ENCODE measurements around the gene EPHA3. TPM values are rescaled to one million over a fixed set of nuclear protein-coding genes. Genes with fewer than 3 reads are reported as not detected.

Gene EPHA3
- total and polyA plus RNA-seq, 9 donors: 1.0 to 6.9 (median 2.9) TPM

DNA sequence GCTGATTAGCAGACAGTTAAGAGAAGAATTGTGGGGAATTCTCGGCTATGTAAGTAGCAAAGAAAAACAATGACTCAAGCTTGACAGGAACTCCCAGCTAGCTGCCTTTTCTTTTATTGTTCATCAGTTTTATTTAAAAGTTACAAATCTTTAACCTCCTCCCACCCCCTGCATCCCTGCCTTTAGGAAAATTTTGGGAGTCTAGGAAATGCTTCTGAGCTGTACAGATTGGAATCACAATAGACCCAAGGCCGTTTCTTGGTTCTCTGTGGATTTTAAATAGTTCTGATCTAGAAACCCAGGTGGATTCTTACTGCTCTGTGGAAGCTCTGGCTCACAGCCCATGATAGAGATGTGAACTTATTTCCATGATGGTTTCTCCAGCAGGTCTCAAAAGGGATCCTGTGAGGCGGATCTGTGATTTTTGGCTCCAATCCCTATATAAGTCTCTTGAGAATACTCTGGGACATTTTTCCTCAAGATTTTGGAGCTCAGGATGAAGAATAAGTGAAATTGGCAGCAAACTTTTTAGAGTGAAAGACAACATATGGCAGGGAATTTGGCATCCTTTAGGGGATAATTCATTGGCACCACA, 312.3 kb downstream of the EPHA3 start:
- H3K9me3 ChIP-seq: no peaks in the 10 kb centered on the region
- H3K36me3 ChIP-seq: no peaks in the 10 kb centered on the region
- TF ChIP-seq, protein P1, sequence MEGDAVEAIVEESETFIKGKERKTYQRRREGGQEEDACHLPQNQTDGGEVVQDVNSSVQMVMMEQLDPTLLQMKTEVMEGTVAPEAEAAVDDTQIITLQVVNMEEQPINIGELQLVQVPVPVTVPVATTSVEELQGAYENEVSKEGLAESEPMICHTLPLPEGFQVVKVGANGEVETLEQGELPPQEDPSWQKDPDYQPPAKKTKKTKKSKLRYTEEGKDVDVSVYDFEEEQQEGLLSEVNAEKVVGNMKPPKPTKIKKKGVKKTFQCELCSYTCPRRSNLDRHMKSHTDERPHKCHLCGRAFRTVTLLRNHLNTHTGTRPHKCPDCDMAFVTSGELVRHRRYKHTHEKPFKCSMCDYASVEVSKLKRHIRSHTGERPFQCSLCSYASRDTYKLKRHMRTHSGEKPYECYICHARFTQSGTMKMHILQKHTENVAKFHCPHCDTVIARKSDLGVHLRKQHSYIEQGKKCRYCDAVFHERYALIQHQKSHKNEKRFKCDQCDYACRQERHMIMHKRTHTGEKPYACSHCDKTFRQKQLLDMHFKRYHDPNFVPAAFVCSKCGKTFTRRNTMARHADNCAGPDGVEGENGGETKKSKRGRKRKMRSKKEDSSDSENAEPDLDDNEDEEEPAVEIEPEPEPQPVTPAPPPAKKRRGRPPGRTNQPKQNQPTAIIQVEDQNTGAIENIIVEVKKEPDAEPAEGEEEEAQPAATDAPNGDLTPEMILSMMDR (IDR thresholded peaks at IDR 0.05): no peak
- H3K27me3 ChIP-seq: no peaks in the 10 kb centered on the region
- WGBS, 3 donors: 47 to 59% (median 58%) methylated on average over 3 of the region's 3 CpGs
- no peak for DNase-seq
- intact Hi-C loops (cut with DNase I): no loop called here
- no peak overlapping the region for H3K4me3 ChIP-seq
- H3K27ac ChIP-seq: no peak overlapping the region
- no peaks in the 10 kb centered on the region for H3K4me1 ChIP-seq (ENCODE audit: insufficient read depth)

DNA sequence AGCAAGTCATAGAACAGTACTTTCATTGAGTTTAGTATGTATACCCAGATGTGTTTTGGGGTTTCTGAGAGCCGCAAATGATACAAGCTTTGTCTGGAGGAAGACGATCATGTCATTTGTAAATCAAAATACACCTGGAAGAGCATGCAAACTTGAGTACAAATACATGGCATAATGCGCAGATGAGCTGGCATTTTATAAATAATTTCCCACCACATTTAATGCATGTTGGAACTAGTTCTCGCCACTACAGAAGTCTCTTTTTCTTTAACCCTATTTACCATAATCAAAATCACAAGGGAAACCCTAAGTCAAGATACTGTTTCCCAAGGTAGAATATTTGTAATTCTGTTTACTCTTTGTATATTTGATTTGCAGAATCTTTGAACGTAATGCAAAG, 318.6 kb downstream of the EPHA3 start:
- no peak overlapping the region for H3K4me3 ChIP-seq
- H3K27me3 ChIP-seq: no peaks in the 10 kb centered on the region
- no peaks in the 10 kb centered on the region for H3K4me1 ChIP-seq (ENCODE audit: insufficient read depth)
- no peaks in the 10 kb centered on the region for H3K9me3 ChIP-seq
- DNase-seq: no peak
- H3K27ac ChIP-seq: no peak overlapping the region
- TF ChIP-seq, protein P1 (IDR thresholded peaks at IDR 0.05): no peak
- TF ChIP-seq POLR2A (IDR thresholded peaks at IDR 0.05): no peak
- TF ChIP-seq EP300 (IDR thresholded peaks at IDR 0.05): no peak
- WGBS, 3 donors: 93 to 96% (median 95%) methylated on average over 5 of the region's 5 CpGs
- no peaks in the 10 kb centered on the region for H3K36me3 ChIP-seq
- intact Hi-C loops (cut with DNase I): no loop called here

DNA sequence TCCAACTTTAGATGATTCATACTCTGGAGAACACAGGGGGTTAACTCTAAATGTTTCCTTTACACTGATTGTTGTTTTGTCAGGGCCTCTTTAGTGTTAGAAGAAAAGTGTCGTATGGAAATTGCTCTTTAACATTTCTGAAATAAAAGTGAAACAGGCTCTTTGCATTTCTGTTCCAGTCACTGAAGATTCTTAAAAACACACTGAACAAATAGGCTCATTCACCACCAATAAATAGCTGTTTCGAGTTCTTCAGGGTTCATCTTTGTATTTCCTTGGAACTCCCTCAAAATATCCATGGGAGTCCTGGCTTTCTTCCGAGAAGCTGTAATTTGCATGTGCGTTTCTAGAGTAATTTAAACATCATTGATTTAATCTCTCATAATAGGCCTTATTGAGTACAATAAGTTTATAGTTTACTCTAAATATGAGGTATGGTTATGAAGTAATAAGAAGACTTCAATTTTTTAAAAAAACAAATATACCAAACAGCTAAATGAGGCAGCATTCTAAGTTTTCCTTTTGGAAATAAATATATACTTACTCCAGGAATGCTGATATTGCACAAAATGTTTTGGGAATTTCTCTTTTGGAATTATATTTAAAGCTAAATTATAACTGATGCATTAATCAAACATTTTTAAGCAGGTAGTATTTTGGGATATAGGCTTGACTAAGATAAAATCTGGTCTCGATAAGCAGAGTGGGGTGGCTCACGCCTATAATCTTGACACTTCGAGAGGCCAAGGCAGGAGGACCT, 327.4 kb downstream of the EPHA3 start:
- H3K4me3 ChIP-seq: no peak overlapping the region
- DNase-seq: no peak
- no peaks in the 10 kb centered on the region for H3K4me1 ChIP-seq (ENCODE audit: insufficient read depth)
- no peaks in the 10 kb centered on the region for H3K27me3 ChIP-seq
- H3K36me3 ChIP-seq: no peaks in the 10 kb centered on the region
- TF ChIP-seq, protein P1 (IDR thresholded peaks at IDR 0.05): no peak
- TF ChIP-seq EP300 (IDR thresholded peaks at IDR 0.05): no peak
- no peak for TF ChIP-seq POLR2A (IDR thresholded peaks at IDR 0.05)
- 57 to 63% (median 58%) methylated on average over 7 of the region's 7 CpGs for WGBS, 3 donors
- intact Hi-C loops (cut with DNase I): no loop called here
- H3K27ac ChIP-seq: no peak overlapping the region
- H3K9me3 ChIP-seq: no peaks in the 10 kb centered on the region

DNA sequence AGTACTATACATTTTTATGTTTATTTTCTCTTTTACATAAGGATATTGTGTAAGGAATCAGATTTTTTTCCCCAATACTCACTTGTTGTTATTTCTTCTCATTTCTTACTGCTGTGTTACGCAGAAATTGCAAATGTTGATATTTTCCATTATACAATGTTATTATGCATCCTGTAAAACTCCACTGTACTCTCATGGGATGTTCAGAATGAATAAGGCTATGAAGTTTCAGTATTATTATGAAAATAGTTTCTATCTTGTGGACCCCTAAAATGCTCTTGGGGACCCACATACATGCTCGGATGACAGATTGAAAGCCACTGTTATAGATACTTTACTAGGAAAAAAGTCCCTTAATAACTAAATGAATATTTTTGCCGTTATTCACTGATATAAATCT, 329.4 kb downstream of the EPHA3 start:
- Histone ChIP-seq H3K4me3 (no peak overlapping the region), H3K4me1 (ENCODE audit: insufficient read depth) (no peaks in the 10 kb centered on the region), H3K27me3 (no peaks in the 10 kb centered on the region), H3K36me3 (no peaks in the 10 kb centered on the region), H3K9me3 (no peaks in the 10 kb centered on the region), H3K27ac (no peak overlapping the region)
- DNase-seq: no peak
- TF ChIP-seq, protein P1 (IDR thresholded peaks at IDR 0.05): no peak
- no peak for TF ChIP-seq POLR2A (IDR thresholded peaks at IDR 0.05)
- no peak for TF ChIP-seq EP300 (IDR thresholded peaks at IDR 0.05)
- 76 to 79% (median 77%) methylated on average over 3 of the region's 3 CpGs for WGBS, 3 donors
- intact Hi-C loops (cut with DNase I): no loop called here

All from ovary (tissue), 9 donors.